ENCODE data around the gene NBAS.

Gene NBAS

DNA sequence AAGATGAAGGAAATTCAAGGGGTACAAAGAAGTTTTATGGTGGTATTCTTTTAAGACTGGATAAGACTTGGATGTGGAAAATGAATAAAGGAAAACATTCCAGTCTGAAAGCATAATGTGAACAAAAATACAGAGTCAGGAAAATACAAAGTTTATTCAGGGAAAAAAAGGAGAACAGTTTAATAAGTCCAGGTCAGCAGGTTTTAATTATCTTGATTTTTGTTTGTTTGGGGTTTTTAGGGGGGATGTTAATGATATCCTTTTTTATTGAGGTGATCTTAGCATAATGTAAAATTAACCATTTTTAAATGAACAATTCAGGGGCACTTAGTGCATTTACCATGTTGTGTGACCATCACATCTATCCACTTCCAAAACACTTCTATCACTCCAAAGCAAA lies 80.6 kb downstream of the NBAS start:
- DNase-seq (ENCODE audit: insufficient read length) (no peak), FAIRE-seq (no peak)
- TF ChIP-seq TAF1 (IDR thresholded peaks at IDR 0.05; ENCODE audit: borderline replicate concordance, low read depth, low read length) (no peak), POLR2A (IDR thresholded peaks at IDR 0.05; ENCODE audit: low read depth, low read length) (no peak), POLR2AphosphoS5 (IDR thresholded peaks at IDR 0.05; ENCODE audit: low read depth, low read length) (no peak)

GRCh38 chr2:15472876-15473275 lies 88.3 kb downstream of the NBAS start:
- FAIRE-seq = no peak
- no peak for DNase-seq (ENCODE audit: insufficient read length)

DNA sequence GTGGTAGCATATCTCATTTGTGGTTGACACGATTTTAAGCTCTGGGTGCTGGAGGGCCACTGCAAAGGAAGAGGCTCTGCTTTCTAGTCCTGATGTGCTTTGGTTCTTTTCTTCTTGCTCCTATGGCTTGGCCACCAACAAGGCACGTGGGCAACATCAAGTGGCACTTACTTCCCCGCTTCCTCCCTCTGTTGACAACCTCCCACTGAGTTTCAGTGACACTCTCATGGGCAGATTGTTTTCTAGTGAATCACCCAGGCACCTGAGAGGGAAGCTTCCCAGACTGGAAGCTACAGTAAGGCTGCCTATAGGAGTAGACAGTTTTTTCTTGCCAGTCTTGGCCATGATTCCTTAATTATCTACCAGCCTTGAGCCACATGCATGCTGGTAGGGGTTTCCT lies 89.0 kb downstream of the NBAS start:
- FAIRE-seq (no peak), DNase-seq (ENCODE audit: insufficient read length) (no peak)
- TF ChIP-seq TAF1 (IDR thresholded peaks at IDR 0.05; ENCODE audit: borderline replicate concordance, low read depth, low read length) = no peak
- TF ChIP-seq POLR2A (IDR thresholded peaks at IDR 0.05; ENCODE audit: low read depth, low read length) = no peak
- TF ChIP-seq POLR2AphosphoS5 (IDR thresholded peaks at IDR 0.05; ENCODE audit: low read depth, low read length) = no peak

More at GRCh38 chr2:15472876-15473275, 88.3 kb downstream of the NBAS start:
- TF ChIP-seq POLR2A (IDR thresholded peaks at IDR 0.05; ENCODE audit: low read depth, low read length) (no peak), POLR2AphosphoS5 (IDR thresholded peaks at IDR 0.05; ENCODE audit: low read depth, low read length) (no peak), TAF1 (IDR thresholded peaks at IDR 0.05; ENCODE audit: borderline replicate concordance, low read depth, low read length) (no peak)

GRCh38 chr2:15471606-15472005 lies 89.5 kb downstream of the NBAS start:
- TF ChIP-seq POLR2AphosphoS5 (IDR thresholded peaks at IDR 0.05; ENCODE audit: low read depth, low read length) = no peak
- no peak for TF ChIP-seq TAF1 (IDR thresholded peaks at IDR 0.05; ENCODE audit: borderline replicate concordance, low read depth, low read length)
- no peak for TF ChIP-seq POLR2A (IDR thresholded peaks at IDR 0.05; ENCODE audit: low read depth, low read length)
- FAIRE-seq (no peak), DNase-seq (ENCODE audit: insufficient read length) (no peak)

GRCh38 chr2:15460112-15460620 lies 101.0 kb downstream of the NBAS start:
- FAIRE-seq = peak; percentile 53
- no peak for TF ChIP-seq POLR2AphosphoS5 (IDR thresholded peaks at IDR 0.05; ENCODE audit: low read depth, low read length)
- TF ChIP-seq POLR2A (IDR thresholded peaks at IDR 0.05; ENCODE audit: low read depth, low read length) = no peak
- TF ChIP-seq TAF1 (IDR thresholded peaks at IDR 0.05; ENCODE audit: borderline replicate concordance, low read depth, low read length) = no peak
- no peak for DNase-seq (ENCODE audit: insufficient read length)

DNA sequence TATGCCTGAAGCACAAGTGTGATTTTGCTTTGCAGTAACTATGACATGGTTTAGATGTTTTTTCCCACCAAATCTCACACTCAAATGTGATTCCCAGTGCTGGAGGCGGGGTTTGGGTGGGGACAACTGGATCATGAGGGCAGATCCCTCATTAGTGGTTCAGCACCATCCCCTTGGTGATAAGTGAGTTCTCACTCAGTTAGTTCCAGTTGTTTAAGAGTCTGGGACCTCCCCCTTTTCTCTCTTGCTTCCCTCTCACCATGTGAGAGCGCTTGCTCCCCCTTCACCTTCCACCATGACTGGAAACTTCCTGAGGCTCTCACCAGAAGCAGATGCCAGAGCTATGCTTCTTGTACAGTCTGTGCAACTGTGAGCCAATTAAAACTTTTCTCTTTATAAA lies 102.9 kb downstream of the NBAS start:
- DNase-seq (ENCODE audit: insufficient read length) (no peak), FAIRE-seq (no peak)

GRCh38 chr2:15457868-15458267 lies 103.3 kb downstream of the NBAS start:
- FAIRE-seq = no peak
- DNase-seq (ENCODE audit: insufficient read length) = no peak
- no peak for TF ChIP-seq POLR2A (IDR thresholded peaks at IDR 0.05; ENCODE audit: low read depth, low read length)
- TF ChIP-seq POLR2AphosphoS5 (IDR thresholded peaks at IDR 0.05; ENCODE audit: low read depth, low read length) = no peak
- TF ChIP-seq TAF1 (IDR thresholded peaks at IDR 0.05; ENCODE audit: borderline replicate concordance, low read depth, low read length) = no peak

More for the DNA sequence above, 102.9 kb downstream of the NBAS start:
- no peak for TF ChIP-seq TAF1 (IDR thresholded peaks at IDR 0.05; ENCODE audit: borderline replicate concordance, low read depth, low read length)
- no peak for TF ChIP-seq POLR2A (IDR thresholded peaks at IDR 0.05; ENCODE audit: low read depth, low read length)
- TF ChIP-seq POLR2AphosphoS5 (IDR thresholded peaks at IDR 0.05; ENCODE audit: low read depth, low read length) = no peak

DNA sequence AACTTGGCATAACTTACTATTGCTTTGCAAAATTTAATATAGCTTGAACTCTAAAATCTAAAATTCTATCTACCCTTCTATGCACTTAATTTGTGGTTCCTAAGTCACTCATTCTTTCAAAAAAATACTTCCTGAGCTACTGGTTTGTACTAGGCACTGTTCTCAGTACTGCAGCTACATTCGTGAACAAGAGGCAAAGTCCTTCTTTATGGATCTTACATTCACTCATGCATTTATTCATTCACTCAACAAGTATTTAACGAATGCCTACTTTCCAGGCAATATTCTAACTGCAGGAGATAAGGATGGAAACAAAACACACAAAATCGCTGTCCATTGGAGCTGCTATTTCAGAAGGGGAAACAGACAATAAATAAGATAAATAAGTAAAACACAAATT lies 104.8 kb downstream of the NBAS start:
- DNase-seq (ENCODE audit: insufficient read length) = no peak
- no peak for FAIRE-seq
- no peak for TF ChIP-seq POLR2A (IDR thresholded peaks at IDR 0.05; ENCODE audit: low read depth, low read length)
- no peak for TF ChIP-seq TAF1 (IDR thresholded peaks at IDR 0.05; ENCODE audit: borderline replicate concordance, low read depth, low read length)
- TF ChIP-seq POLR2AphosphoS5 (IDR thresholded peaks at IDR 0.05; ENCODE audit: low read depth, low read length) = no peak

GRCh38 chr2:15450808-15451207 lies 110.3 kb downstream of the NBAS start:
- FAIRE-seq (no peak), DNase-seq (ENCODE audit: insufficient read length) (no peak)
- no peak for TF ChIP-seq POLR2A (IDR thresholded peaks at IDR 0.05; ENCODE audit: low read depth, low read length)
- TF ChIP-seq TAF1 (IDR thresholded peaks at IDR 0.05; ENCODE audit: borderline replicate concordance, low read depth, low read length) = no peak
- no peak for TF ChIP-seq POLR2AphosphoS5 (IDR thresholded peaks at IDR 0.05; ENCODE audit: low read depth, low read length)

- TF ChIP-seq POLR2A (IDR thresholded peaks at IDR 0.05; ENCODE audit: low read depth, low read length) = no peak
- no peak for TF ChIP-seq TAF1 (IDR thresholded peaks at IDR 0.05; ENCODE audit: borderline replicate concordance, low read depth, low read length)
- no peak for TF ChIP-seq POLR2AphosphoS5 (IDR thresholded peaks at IDR 0.05; ENCODE audit: low read depth, low read length)
- DNase-seq (ENCODE audit: insufficient read length) (no peak), FAIRE-seq (no peak)
These were observed 111.4 kb downstream of the NBAS start for GRCh38 chr2:15449556-15450236.

DNA sequence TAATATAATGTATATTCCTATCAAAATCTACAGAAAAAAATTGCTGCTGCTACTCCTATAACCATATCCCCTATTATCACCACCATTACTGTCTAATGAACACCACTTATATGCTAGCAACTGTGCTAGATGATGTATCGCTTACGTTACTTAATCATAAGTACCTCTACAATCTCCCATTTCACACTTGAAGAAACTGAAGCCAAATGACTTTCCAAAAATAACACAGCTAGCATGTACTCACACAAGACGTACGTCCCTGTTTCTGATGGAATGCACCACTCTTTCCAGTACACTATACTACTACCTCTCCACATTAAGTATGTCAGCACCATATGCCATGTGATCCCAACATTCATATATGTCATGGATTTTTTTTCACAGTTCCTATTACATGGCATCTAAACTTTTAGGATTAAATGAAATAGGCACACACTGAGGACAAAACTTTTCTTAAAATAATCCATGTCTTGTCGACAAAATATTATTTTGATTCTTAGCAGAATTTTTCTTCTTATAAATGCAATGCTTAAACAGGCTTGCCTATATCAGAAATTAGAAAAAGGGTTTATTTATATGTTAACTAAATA lies 112.8 kb downstream of the NBAS start:
- FAIRE-seq = no peak

DNA sequence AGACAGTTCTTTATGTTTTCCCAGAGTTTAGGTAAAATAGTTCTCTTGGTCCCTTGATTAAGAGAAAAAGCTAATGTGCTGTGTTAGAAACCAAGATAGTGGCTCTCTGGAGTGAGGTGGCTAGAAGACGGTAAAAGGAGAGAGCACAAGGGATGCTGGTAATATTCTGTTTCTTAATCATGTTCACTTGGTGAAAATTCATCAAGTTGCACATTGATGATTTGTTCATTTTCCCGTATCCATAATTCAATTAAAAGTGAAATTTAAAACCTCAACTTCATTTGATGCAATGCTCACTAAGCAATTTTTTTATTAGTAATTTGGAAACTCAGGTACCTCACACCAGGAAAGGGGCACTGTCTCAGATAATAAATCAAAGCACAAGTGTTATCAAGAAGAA lies 113.8 kb downstream of the NBAS start:
- TF ChIP-seq TAF1 (IDR thresholded peaks at IDR 0.05; ENCODE audit: borderline replicate concordance, low read depth, low read length) (no peak), POLR2A (IDR thresholded peaks at IDR 0.05; ENCODE audit: low read depth, low read length) (no peak), POLR2AphosphoS5 (IDR thresholded peaks at IDR 0.05; ENCODE audit: low read depth, low read length) (no peak)
- FAIRE-seq = no peak
- DNase-seq (ENCODE audit: insufficient read length) = no peak

More for the DNA sequence above, 112.8 kb downstream of the NBAS start:
- no peak for DNase-seq (ENCODE audit: insufficient read length)
- TF ChIP-seq POLR2AphosphoS5 (IDR thresholded peaks at IDR 0.05; ENCODE audit: low read depth, low read length) = no peak
- TF ChIP-seq TAF1 (IDR thresholded peaks at IDR 0.05; ENCODE audit: borderline replicate concordance, low read depth, low read length) = no peak
- TF ChIP-seq POLR2A (IDR thresholded peaks at IDR 0.05; ENCODE audit: low read depth, low read length) = no peak

Measured in GM12892 (cell line).